ENCODE measurements around the gene DLK2. TPM values are rescaled to one million over a fixed set of nuclear protein-coding genes. Genes with fewer than 3 reads are reported as not detected.
"Not testable (repeated sequence)": the region's sequence is repeated elsewhere in the genome, so short reads cannot be mapped to it uniquely, and the experiment has no call there.

The DLK2 gene
- total and polyA plus RNA-seq, 7 experiments from 2014 or later, result 0.30 to 1.6 (median 0.56) TPM

DNA sequence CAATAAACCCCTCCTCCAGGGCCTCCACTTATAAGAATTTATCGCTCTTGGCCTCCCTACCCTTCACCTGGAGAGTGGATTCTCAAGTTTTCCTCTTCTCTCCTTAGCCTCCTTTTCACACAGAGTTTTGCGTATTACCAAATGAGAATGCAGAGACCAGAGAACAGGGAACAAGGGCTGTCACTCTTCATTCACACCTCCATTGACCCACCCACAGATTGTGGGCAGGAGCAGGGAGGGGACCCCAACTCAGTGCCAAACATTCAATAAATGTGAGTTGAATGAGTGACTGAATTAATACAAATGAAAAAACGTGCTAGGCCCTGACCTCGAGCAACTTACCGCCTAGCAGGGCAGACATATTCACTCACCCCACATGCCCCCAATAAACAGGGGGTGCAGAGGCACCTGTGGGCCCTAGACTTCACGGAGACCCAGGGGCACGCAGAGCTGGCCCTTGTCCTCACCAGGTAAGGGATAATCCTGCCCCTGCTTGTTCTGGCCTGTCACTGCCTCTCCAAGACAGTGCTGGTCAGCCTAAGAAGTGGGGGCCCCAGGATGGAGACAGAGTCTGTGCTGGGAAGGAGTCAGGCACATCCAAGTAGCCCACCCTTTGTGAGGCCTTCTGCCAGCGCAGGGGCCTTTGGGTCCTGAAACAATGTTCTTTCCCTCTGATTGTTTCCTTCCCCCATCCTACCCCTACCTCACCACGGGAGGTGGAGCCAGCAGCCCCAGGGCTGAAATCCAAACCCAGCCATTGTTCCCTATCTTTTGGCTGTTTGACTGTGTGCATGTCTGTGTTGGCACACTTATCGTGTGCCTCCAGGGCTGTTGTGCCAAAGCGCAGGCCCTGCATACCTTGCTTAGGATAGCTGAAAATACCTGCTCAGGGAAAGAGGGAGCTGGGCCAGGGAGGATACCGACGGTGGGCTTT, 13.7 kb upstream of the DLK2 start:
- Mint-ChIP-seq H3K27ac (no peak overlapping the region), H3K9me3 (no peaks in the 10 kb centered on the region), H3K4me1 (no peaks in the 10 kb centered on the region), H3K4me3 (no peak overlapping the region), H3K36me3 (no peaks in the 10 kb centered on the region), H3K27me3 (peaks cover 12 to 24% (median 18%) of the 10 kb centered on the region in 5 donors)
- Histone ChIP-seq H3K27ac (ENCODE audit: low read depth, low read length) (no peak overlapping the region), H3K27me3 (ENCODE audit: control insufficient read depth in 2 of 2, insufficient read depth in 2 of 2, low read length in 2 of 2) (peaks cover 0 to 3% of the 10 kb centered on the region in 2 donors), H3K4me1 (ENCODE audit: control insufficient read depth in 2 of 2, insufficient read depth in 2 of 2, low read length in 2 of 2) (no peaks in the 10 kb centered on the region), H3K36me3 (ENCODE audit: control insufficient read depth in 2 of 3, insufficient read depth in 3 of 3, low read length in 3 of 3) (no peaks in the 10 kb centered on the region), H3K4me3 (ENCODE audit: low read length) (no peak overlapping the region), H3K9me3 (ENCODE audit: control insufficient read depth in 2 of 3, low read length in 3 of 3) (no peaks in the 10 kb centered on the region)
- ATAC-seq, result no peak
- POLR2A ChIA-PET, result no interaction called here
- no peak for DNase-seq
- CTCF ChIA-PET, result interaction anchor here (0.5 kb wide), 1 partner anchor 1266 kb away, joined by 3 read pairs; no protein-coding TSS in a partner anchor
- intact Hi-C loops (cut with micrococcal nuclease), result no loop called here

DNA sequence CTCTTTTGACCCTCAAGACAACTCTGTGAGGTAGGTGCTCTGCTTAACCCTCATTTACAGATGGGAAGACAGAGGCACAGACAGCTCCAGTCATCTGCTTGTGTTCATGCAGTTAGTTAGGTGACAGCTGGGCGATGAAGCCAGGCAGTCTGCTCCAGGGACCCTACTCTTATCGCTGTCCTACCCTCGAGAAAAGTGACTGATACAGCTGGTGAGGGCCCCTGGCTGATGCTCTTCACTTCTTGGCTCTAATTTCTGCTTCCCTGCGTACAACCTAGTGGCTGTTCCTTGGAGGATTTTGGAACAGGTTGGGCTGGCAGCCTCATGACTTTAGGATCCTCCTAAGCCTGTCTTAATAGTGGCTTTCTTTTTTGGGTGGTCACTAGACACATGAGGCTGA, 12.9 kb upstream of the DLK2 start:
- H3K27me3 Mint-ChIP-seq, result peaks cover 14 to 29% (median 18%) of the 10 kb centered on the region in 5 donors
- no peaks in the 10 kb centered on the region for H3K9me3 Mint-ChIP-seq
- no peaks in the 10 kb centered on the region for H3K4me1 Mint-ChIP-seq
- no peak overlapping the region for H3K4me3 Mint-ChIP-seq
- intact Hi-C loops (cut with micrococcal nuclease), result no loop called here
- H3K4me3 ChIP-seq (ENCODE audit: low read length), result no peak overlapping the region
- H3K27ac ChIP-seq (ENCODE audit: low read depth, low read length), result no peak overlapping the region
- H3K27ac Mint-ChIP-seq, result no peak overlapping the region
- H3K36me3 ChIP-seq (ENCODE audit: control insufficient read depth in 2 of 3, insufficient read depth in 3 of 3, low read length in 3 of 3), result no peaks in the 10 kb centered on the region
- no peaks in the 10 kb centered on the region for H3K36me3 Mint-ChIP-seq
- ATAC-seq (no peak), DNase-seq (no peak)
- H3K9me3 ChIP-seq (ENCODE audit: control insufficient read depth in 2 of 3, low read length in 3 of 3), result no peaks in the 10 kb centered on the region
- peaks cover 0 to 3% of the 10 kb centered on the region in 2 donors for H3K27me3 ChIP-seq (ENCODE audit: control insufficient read depth in 2 of 2, insufficient read depth in 2 of 2, low read length in 2 of 2)
- POLR2A ChIA-PET, result interaction anchor here (0.6 kb wide), 1 partner anchor 27 kb away, joined by 3 read pairs; no protein-coding TSS in a partner anchor
- no peaks in the 10 kb centered on the region for H3K4me1 ChIP-seq (ENCODE audit: control insufficient read depth in 2 of 2, insufficient read depth in 2 of 2, low read length in 2 of 2)
- CTCF ChIA-PET, result no interaction called here

- intact Hi-C loops (cut with micrococcal nuclease), result no loop called here
- ChIA-PET POLR2A (interaction anchor here (0.6 kb wide), 1 partner anchor 26 kb away, joined by 3 read pairs; no protein-coding TSS in a partner anchor), CTCF (no interaction called here)
- ATAC-seq (no peak), DNase-seq (no peak)
- H3K36me3 Mint-ChIP-seq, result no peaks in the 10 kb centered on the region
- peaks cover 17 to 33% (median 19%) of the 10 kb centered on the region in 5 donors for H3K27me3 Mint-ChIP-seq
- Histone ChIP-seq H3K4me1 (ENCODE audit: control insufficient read depth in 2 of 2, insufficient read depth in 2 of 2, low read length in 2 of 2) (no peaks in the 10 kb centered on the region), H3K27me3 (ENCODE audit: control insufficient read depth in 2 of 2, insufficient read depth in 2 of 2, low read length in 2 of 2) (peaks cover 0 to 3% of the 10 kb centered on the region in 2 donors), H3K9me3 (ENCODE audit: control insufficient read depth in 2 of 3, low read length in 3 of 3) (no peaks in the 10 kb centered on the region), H3K36me3 (ENCODE audit: control insufficient read depth in 2 of 3, insufficient read depth in 3 of 3, low read length in 3 of 3) (no peaks in the 10 kb centered on the region), H3K4me3 (ENCODE audit: low read length) (no peak overlapping the region), H3K27ac (ENCODE audit: low read depth, low read length) (no peak overlapping the region)
- H3K9me3 Mint-ChIP-seq, result no peaks in the 10 kb centered on the region
- no peak overlapping the region for H3K4me3 Mint-ChIP-seq
- no peak overlapping the region for H3K27ac Mint-ChIP-seq
- H3K4me1 Mint-ChIP-seq, result no peaks in the 10 kb centered on the region
These were observed 12.4 kb upstream of the DLK2 start for GRCh38 chr6:43467752-43468151.

- H3K36me3 ChIP-seq (ENCODE audit: control insufficient read depth in 2 of 3, insufficient read depth in 3 of 3, low read length in 3 of 3); H3K4me3 ChIP-seq (ENCODE audit: low read length); H3K27ac ChIP-seq (ENCODE audit: low read depth, low read length); H3K27ac Mint-ChIP-seq; H3K36me3 Mint-ChIP-seq; H3K4me1 ChIP-seq (ENCODE audit: control insufficient read depth in 2 of 2, insufficient read depth in 2 of 2, low read length in 2 of 2); DNase-seq; H3K4me1 Mint-ChIP-seq; ATAC-seq; H3K9me3 ChIP-seq (ENCODE audit: control insufficient read depth in 2 of 3, low read length in 3 of 3); H3K4me3 Mint-ChIP-seq; H3K9me3 Mint-ChIP-seq; CTCF ChIA-PET; intact Hi-C loops (cut with micrococcal nuclease); H3K27me3 ChIP-seq (ENCODE audit: control insufficient read depth in 2 of 2, insufficient read depth in 2 of 2, low read length in 2 of 2): not testable (repeated sequence)
- POLR2A ChIA-PET, result interaction anchor here (0.6 kb wide), 1 partner anchor 26 kb away, joined by 3 read pairs; no protein-coding TSS in a partner anchor
- peaks cover 17 to 38% (median 24%) of the 10 kb centered on the region in 5 donors for H3K27me3 Mint-ChIP-seq
These were observed 11.9 kb upstream of the DLK2 start for GRCh38 chr6:43467265-43467664.

GRCh38 chr6:43465948-43466347, 10.6 kb upstream of the DLK2 start:
- H3K27me3 Mint-ChIP-seq, result peaks cover 11 to 40% (median 27%) of the 10 kb centered on the region in 5 donors
- CTCF ChIA-PET, result no interaction called here

GRCh38 chr6:43464337-43464736, 9.0 kb upstream of the DLK2 start:
- H3K27ac Mint-ChIP-seq, result no peak overlapping the region
- Histone ChIP-seq H3K36me3 (ENCODE audit: control insufficient read depth in 2 of 3, insufficient read depth in 3 of 3, low read length in 3 of 3) (no peaks in the 10 kb centered on the region), H3K27ac (ENCODE audit: low read depth, low read length) (no peak overlapping the region), H3K4me3 (ENCODE audit: low read length) (no peak overlapping the region), H3K27me3 (ENCODE audit: control insufficient read depth in 2 of 2, insufficient read depth in 2 of 2, low read length in 2 of 2) (peaks cover 0 to under 1% of the 10 kb centered on the region in 2 donors), H3K9me3 (ENCODE audit: control insufficient read depth in 2 of 3, low read length in 3 of 3) (no peaks in the 10 kb centered on the region), H3K4me1 (ENCODE audit: control insufficient read depth in 2 of 2, insufficient read depth in 2 of 2, low read length in 2 of 2) (no peaks in the 10 kb centered on the region)
- H3K9me3 Mint-ChIP-seq, result no peaks in the 10 kb centered on the region
- ATAC-seq (no peak), DNase-seq (no peak)
- ChIA-PET POLR2A (no interaction called here), CTCF (interaction anchor here (1.1 kb wide), 1 partner anchor 30 kb away, joined by 3 read pairs; no protein-coding TSS in a partner anchor)
- H3K36me3 Mint-ChIP-seq, result no peaks in the 10 kb centered on the region
- H3K27me3 Mint-ChIP-seq, result peaks cover 7 to 47% (median 27%) of the 10 kb centered on the region in 5 donors
- intact Hi-C loops (cut with micrococcal nuclease), result no loop called here
- H3K4me3 Mint-ChIP-seq, result no peak overlapping the region
- H3K4me1 Mint-ChIP-seq, result no peaks in the 10 kb centered on the region

More at GRCh38 chr6:43465948-43466347, 10.6 kb upstream of the DLK2 start:
- Histone ChIP-seq H3K9me3 (ENCODE audit: control insufficient read depth in 2 of 3, low read length in 3 of 3) (no peaks in the 10 kb centered on the region), H3K4me3 (ENCODE audit: low read length) (no peak overlapping the region), H3K27me3 (ENCODE audit: control insufficient read depth in 2 of 2, insufficient read depth in 2 of 2, low read length in 2 of 2) (peaks cover 0 to 3% of the 10 kb centered on the region in 2 donors), H3K27ac (ENCODE audit: low read depth, low read length) (no peak overlapping the region), H3K4me1 (ENCODE audit: control insufficient read depth in 2 of 2, insufficient read depth in 2 of 2, low read length in 2 of 2) (no peaks in the 10 kb centered on the region), H3K36me3 (ENCODE audit: control insufficient read depth in 2 of 3, insufficient read depth in 3 of 3, low read length in 3 of 3) (no peaks in the 10 kb centered on the region)
- Mint-ChIP-seq H3K27ac (no peak overlapping the region), H3K4me3 (no peak overlapping the region), H3K4me1 (no peaks in the 10 kb centered on the region), H3K36me3 (no peaks in the 10 kb centered on the region), H3K9me3 (no peaks in the 10 kb centered on the region)
- POLR2A ChIA-PET, result no interaction called here
- ATAC-seq (peak; percentile 41), DNase-seq (no peak)
- intact Hi-C loops (cut with micrococcal nuclease), result no loop called here

All from naive thymus-derived CD4-positive, alpha-beta T cell (primary cell).